Medulla oblongata (tissue), 1 donor: Measurements from ENCODE around the gene BCL11A.

ENCODE experiments used
- DNase-seq: peaks from one replicate; pipeline ENCODE4 v3.0.0-alpha.2; 2015; ENCODE audit errors: extremely low spot score

The BCL11A gene

GRCh38 chr2:60408811-60409530 is 144.5 kb downstream of the BCL11A start:
- no peak for DNase-seq

- no peak for DNase-seq
These were observed 145.2 kb downstream of the BCL11A start for GRCh38 chr2:60408207-60408606.

DNA sequence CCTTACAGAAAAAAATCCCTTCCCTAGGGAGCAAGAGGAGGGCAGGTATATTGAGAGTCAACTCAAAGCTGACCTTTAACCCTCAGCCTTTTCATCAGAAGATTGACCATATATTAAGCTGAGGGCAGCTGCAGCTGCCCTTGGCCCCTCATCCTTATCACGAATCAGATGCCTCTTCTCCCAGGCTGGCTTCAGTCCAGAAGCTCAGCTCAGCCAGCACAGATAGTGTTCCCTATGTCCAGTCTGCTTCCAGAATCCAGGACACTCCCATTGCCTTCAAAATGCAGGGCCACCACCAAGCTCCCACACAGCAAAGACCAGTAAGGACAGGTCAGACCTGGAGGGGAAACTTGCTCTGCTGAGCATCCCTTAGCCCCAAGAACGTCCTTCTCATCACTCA is 146.1 kb downstream of the BCL11A start:
- no peak for DNase-seq

GRCh38 chr2:60406192-60406591 is 147.3 kb downstream of the BCL11A start:
- DNase-seq, result no peak

GRCh38 chr2:60405271-60405919 is 148.1 kb downstream of the BCL11A start:
- no peak for DNase-seq
